Measurements from ENCODE around the gene SPACA5.
"Not testable (repeated sequence)": the region's sequence is repeated elsewhere in the genome, so short reads cannot be mapped to it uniquely, and the experiment has no call there.

Gene SPACA5

DNA sequence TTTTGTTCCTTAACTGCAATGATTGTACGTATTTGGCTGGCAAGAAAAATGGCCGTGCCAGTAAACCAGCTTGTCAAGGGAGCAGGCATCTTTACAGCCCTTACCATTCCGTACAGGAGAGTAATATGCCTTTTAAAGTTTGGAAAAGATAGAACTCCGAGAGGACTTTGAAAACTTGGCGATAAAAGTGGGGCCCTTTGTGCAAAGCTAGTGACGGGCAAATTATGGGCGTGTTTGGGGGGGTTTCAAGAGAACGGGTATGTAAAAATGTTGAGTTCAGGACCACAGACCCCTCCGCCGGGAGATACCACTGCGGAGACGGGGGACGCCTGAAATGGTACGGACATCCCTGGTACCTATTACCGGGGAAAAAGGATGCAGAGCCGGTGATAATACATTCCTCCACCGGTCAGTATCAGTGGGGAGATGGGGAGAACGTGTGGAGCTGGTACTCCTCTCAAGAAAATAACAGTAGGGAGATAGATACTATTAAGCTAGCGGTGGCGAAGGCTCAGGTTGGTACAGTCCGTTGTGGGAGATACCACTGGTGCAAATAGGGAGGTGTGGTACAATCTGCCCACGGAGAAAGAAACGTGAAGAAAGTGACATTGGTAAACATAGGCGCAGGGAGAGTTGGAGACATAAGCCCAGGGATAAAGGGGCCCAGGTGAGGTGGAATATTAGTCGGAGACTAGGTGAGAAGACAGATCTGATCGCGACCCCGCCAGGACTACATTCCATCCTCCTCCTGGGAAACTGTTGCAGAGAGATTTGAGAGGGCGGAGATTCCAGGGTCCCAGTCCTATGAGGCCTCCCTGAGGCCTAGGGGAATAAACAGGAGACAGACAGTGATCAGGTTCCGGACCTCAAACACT is 14.5 kb downstream of the SPACA5 start:
- Histone ChIP-seq H3K4me1 (ENCODE audit: low read length) (peaks cover 6% of the 10 kb centered on the region; the same call in 1 of the 2 replicates), H3K9ac (ENCODE audit: low read length) (peak overlapping the region; percentile 87), H3K27ac (ENCODE audit: low read length) (peak overlapping the region; percentile 66)

DNA sequence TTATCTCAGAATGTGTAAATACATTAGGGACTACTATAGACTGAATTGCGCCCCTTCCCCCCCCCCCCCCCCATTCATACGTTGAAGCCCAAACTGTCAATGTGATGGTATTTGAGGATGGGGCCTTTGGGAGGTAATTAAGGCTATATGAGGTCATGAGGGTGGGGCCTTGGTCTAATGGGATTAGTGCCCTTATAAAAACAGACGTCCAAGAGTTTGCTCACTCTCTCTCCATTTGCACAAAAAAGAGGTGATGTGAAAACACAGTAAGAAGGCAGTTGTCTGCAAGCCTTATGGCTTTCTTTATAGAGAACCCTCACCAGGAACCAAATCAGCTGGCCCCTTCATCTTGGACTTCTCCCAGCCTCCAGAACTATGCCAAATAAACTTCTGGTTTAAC is 15.3 kb downstream of the SPACA5 start:
- H3K79me2 ChIP-seq (ENCODE audit: low read length), result no peaks in the 10 kb centered on the region
- H3K4me2 ChIP-seq (ENCODE audit: low read length), result peak overlapping the region; percentile 76; the same call in 1 of the 2 replicates
- H3K9ac ChIP-seq (ENCODE audit: low read length), result no peak overlapping the region
- no peaks in the 10 kb centered on the region for H4K20me1 ChIP-seq (ENCODE audit: insufficient read depth, low read length)
- no peak for TF ChIP-seq EZH2phosphoT487 (IDR thresholded peaks at IDR 0.05; ENCODE audit: low read depth)
- TF ChIP-seq, protein P1, sequence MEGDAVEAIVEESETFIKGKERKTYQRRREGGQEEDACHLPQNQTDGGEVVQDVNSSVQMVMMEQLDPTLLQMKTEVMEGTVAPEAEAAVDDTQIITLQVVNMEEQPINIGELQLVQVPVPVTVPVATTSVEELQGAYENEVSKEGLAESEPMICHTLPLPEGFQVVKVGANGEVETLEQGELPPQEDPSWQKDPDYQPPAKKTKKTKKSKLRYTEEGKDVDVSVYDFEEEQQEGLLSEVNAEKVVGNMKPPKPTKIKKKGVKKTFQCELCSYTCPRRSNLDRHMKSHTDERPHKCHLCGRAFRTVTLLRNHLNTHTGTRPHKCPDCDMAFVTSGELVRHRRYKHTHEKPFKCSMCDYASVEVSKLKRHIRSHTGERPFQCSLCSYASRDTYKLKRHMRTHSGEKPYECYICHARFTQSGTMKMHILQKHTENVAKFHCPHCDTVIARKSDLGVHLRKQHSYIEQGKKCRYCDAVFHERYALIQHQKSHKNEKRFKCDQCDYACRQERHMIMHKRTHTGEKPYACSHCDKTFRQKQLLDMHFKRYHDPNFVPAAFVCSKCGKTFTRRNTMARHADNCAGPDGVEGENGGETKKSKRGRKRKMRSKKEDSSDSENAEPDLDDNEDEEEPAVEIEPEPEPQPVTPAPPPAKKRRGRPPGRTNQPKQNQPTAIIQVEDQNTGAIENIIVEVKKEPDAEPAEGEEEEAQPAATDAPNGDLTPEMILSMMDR (IDR thresholded peaks at IDR 0.05; ENCODE audit: low read depth, low read length), result no peak
- H3K36me3 ChIP-seq (replicated peaks; ENCODE audit: low read depth, low read length), result no peaks in the 10 kb centered on the region
- H3K27ac ChIP-seq (ENCODE audit: low read length), result no peak overlapping the region
- no peaks in the 10 kb centered on the region for H3K9me3 ChIP-seq (ENCODE audit: insufficient read depth, low read length)
- H3K4me3 ChIP-seq (ENCODE audit: low read length), result peak overlapping the region; percentile 88
- peaks cover 6% of the 10 kb centered on the region; the same call in 1 of the 2 replicates for H3K4me1 ChIP-seq (ENCODE audit: low read length)
- H2AFZ ChIP-seq (ENCODE audit: low read depth, low read length), result no peak overlapping the region
- no peaks in the 10 kb centered on the region for H3K27me3 ChIP-seq (ENCODE audit: low read depth, low read length)

More for the DNA sequence above, 14.5 kb downstream of the SPACA5 start:
- Histone ChIP-seq H3K9me3 (ENCODE audit: insufficient read depth, low read length) (no peaks in the 10 kb centered on the region), H3K79me2 (ENCODE audit: low read length) (no peaks in the 10 kb centered on the region), H3K27me3 (ENCODE audit: low read depth, low read length) (no peaks in the 10 kb centered on the region), H3K36me3 (replicated peaks; ENCODE audit: low read depth, low read length) (no peaks in the 10 kb centered on the region), H2AFZ (ENCODE audit: low read depth, low read length) (peak overlapping the region; percentile 94), H3K4me3 (ENCODE audit: low read length) (peak overlapping the region; percentile 88), H3K4me2 (ENCODE audit: low read length) (peak overlapping the region; percentile 76), H4K20me1 (ENCODE audit: insufficient read depth, low read length) (no peaks in the 10 kb centered on the region)
- TF ChIP-seq, protein P1 (IDR thresholded peaks at IDR 0.05; ENCODE audit: low read depth, low read length), result no peak
- no peak for TF ChIP-seq EZH2phosphoT487 (IDR thresholded peaks at IDR 0.05; ENCODE audit: low read depth)

GRCh38 chrX:48022738-48023137 is 15.9 kb downstream of the SPACA5 start:
- Histone ChIP-seq H3K4me3 (ENCODE audit: low read length) (no peak overlapping the region), H3K4me1 (ENCODE audit: low read length) (peaks cover 6% of the 10 kb centered on the region; the same call in 1 of the 2 replicates), H4K20me1 (ENCODE audit: insufficient read depth, low read length) (no peaks in the 10 kb centered on the region), H3K27ac (ENCODE audit: low read length) (no peak overlapping the region), H2AFZ (ENCODE audit: low read depth, low read length) (no peak overlapping the region), H3K79me2 (ENCODE audit: low read length) (no peaks in the 10 kb centered on the region), H3K27me3 (ENCODE audit: low read depth, low read length) (no peaks in the 10 kb centered on the region), H3K9me3 (ENCODE audit: insufficient read depth, low read length) (no peaks in the 10 kb centered on the region), H3K9ac (ENCODE audit: low read length) (no peak overlapping the region), H3K36me3 (replicated peaks; ENCODE audit: low read depth, low read length) (no peaks in the 10 kb centered on the region), H3K4me2 (ENCODE audit: low read length) (no peak overlapping the region)
- TF ChIP-seq, protein P1 (IDR thresholded peaks at IDR 0.05; ENCODE audit: low read depth, low read length), result no peak

DNA sequence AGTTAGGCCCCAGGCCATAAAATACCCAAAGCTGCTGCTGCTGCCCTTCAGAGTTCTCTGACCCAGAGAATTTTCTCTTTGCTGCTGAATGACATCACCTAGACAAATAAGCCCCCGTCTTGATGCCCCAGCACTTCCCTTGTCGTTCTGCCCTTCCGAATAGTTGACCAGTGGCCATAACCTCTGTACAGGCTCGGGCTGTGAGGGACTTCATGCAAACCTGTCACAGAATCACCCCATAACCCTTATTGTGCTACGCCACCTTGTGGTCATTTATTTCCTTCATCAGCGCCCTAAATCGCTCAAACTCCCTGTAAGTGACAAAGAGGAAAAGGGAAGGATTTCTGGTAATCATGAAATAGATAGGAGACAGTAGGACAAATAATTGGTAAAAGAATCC is 18.8 kb downstream of the SPACA5 start:
- no peak overlapping the region for H3K9ac ChIP-seq (ENCODE audit: low read length)
- no peaks in the 10 kb centered on the region for H4K20me1 ChIP-seq (ENCODE audit: insufficient read depth, low read length)
- no peak overlapping the region for H3K27ac ChIP-seq (ENCODE audit: low read length)
- H3K4me1 ChIP-seq (ENCODE audit: low read length), result peaks cover 6% of the 10 kb centered on the region; the same call in 1 of the 2 replicates
- no peaks in the 10 kb centered on the region for H3K36me3 ChIP-seq (replicated peaks; ENCODE audit: low read depth, low read length)
- no peaks in the 10 kb centered on the region for H3K9me3 ChIP-seq (ENCODE audit: insufficient read depth, low read length)
- H2AFZ ChIP-seq (ENCODE audit: low read depth, low read length), result no peak overlapping the region
- no peak overlapping the region for H3K4me2 ChIP-seq (ENCODE audit: low read length)
- no peak overlapping the region for H3K4me3 ChIP-seq (ENCODE audit: low read length)
- H3K27me3 ChIP-seq (ENCODE audit: low read depth, low read length), result no peaks in the 10 kb centered on the region
- TF ChIP-seq, protein P1 (IDR thresholded peaks at IDR 0.05; ENCODE audit: low read depth, low read length), result peak; percentile 75
- no peak for TF ChIP-seq EZH2phosphoT487 (IDR thresholded peaks at IDR 0.05; ENCODE audit: low read depth)
- no peaks in the 10 kb centered on the region for H3K79me2 ChIP-seq (ENCODE audit: low read length)

GRCh38 chrX:48027545-48027944 is 20.8 kb downstream of the SPACA5 start:
- not testable (repeated sequence) for H2AFZ ChIP-seq (ENCODE audit: low read depth, low read length); H3K4me2 ChIP-seq (ENCODE audit: low read length); H3K9me3 ChIP-seq (ENCODE audit: insufficient read depth, low read length); H3K27me3 ChIP-seq (ENCODE audit: low read depth, low read length); H3K4me3 ChIP-seq (ENCODE audit: low read length); H3K9ac ChIP-seq (ENCODE audit: low read length); H3K79me2 ChIP-seq (ENCODE audit: low read length); H3K27ac ChIP-seq (ENCODE audit: low read length); H3K4me1 ChIP-seq (ENCODE audit: low read length); H3K36me3 ChIP-seq (replicated peaks; ENCODE audit: low read depth, low read length); H4K20me1 ChIP-seq (ENCODE audit: insufficient read depth, low read length)

Measured in OCI-LY3 (cell line).